Measurements from ENCODE around the gene XYLT1.
"Not testable (repeated sequence)": the region's sequence is repeated elsewhere in the genome, so short reads cannot be mapped to it uniquely, and the experiment has no call there.

Gene XYLT1

GRCh38 chr16:17306211-17306610 is 164.5 kb downstream of the XYLT1 start:
- DNase-seq (ENCODE audit: low read depth), result not testable (repeated sequence)

- no peak for DNase-seq (ENCODE audit: low read depth)
These were observed 165.1 kb downstream of the XYLT1 start for GRCh38 chr16:17305694-17306093.

DNA sequence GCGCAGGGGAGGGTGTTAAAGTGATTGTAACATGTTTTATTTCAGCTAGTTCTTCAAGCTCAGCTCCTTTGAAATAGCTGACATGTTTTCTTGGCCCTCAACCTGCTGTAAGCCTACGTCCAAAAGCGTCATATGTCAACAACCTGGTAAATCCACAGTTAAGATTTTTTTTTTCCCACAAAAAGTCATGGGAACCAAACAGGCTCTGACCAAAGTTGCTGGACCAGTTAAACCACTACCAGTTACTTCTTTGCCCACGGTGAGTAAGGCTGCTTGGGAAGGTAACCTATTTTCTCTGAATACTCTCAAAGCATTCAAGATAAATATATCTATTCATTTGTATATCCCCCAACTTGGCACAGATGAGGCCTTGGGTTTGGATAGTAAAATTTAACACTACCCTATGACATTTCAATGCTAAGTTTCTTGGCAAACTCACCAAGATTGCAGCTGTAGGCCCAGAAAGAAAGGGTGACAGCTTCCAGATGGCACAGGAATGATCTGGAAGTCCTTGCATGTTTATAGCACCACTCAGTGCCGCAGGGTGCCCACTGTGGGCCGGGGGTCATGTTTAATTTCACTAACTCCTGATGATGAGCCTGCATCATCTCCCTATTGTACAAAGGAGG is 166.2 kb downstream of the XYLT1 start:
- no peak for DNase-seq (ENCODE audit: low read depth)

DNA sequence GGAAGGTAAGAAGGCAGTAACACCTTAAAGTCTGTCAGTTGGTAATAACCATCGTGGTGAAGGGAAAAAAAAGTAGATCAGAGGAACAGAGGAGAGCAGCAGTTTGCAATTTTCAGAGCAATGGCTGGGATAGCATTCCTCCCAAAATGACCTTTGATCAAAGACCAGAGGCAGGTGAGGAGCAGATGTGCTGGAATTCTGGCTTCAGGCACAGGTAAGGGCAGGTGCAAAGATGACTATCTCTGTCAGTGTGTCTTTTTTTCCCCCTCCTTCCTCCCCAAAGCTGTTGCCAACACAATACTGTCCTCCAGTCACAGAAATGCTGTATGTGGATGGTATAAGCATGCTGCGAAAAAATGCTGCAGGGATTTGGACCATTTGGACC is 166.7 kb downstream of the XYLT1 start:
- no peak for DNase-seq (ENCODE audit: low read depth)

GRCh38 chr16:17303101-17303500 is 167.7 kb downstream of the XYLT1 start:
- DNase-seq (ENCODE audit: low read depth), result no peak

GRCh38 chr16:17302620-17303019 is 168.1 kb downstream of the XYLT1 start:
- DNase-seq (ENCODE audit: low read depth), result no peak

GRCh38 chr16:17302214-17302613 is 168.5 kb downstream of the XYLT1 start:
- no peak for DNase-seq (ENCODE audit: low read depth)

DNA sequence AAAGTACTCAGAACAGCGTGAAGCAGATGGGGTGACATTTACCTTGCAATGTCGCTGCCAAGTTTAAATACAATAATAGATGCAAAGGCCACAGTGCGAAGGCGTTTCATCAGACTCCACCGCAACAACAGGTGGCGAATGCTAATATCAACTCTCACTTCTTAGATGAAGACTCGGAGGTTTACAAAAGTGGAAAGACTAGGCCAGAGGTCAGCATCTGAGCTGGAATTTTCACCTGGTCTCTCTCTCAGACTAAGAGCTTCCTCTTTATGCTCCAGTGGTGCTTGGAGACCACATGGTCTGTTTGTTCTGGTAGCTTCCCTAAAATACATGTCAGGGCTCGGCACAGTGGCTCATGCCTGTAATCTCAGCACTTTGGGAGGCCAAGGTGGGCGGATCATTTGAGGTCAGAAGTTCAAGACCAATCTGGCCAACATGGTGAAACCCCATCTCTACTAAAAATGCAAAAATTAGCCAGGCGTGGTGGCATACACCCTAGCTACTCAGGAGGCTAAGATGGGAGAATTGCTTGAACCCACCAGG is 169.1 kb downstream of the XYLT1 start:
- no peak for DNase-seq (ENCODE audit: low read depth)

- no peak for DNase-seq (ENCODE audit: low read depth)
These were observed 169.6 kb downstream of the XYLT1 start for GRCh38 chr16:17301184-17301583.

DNA sequence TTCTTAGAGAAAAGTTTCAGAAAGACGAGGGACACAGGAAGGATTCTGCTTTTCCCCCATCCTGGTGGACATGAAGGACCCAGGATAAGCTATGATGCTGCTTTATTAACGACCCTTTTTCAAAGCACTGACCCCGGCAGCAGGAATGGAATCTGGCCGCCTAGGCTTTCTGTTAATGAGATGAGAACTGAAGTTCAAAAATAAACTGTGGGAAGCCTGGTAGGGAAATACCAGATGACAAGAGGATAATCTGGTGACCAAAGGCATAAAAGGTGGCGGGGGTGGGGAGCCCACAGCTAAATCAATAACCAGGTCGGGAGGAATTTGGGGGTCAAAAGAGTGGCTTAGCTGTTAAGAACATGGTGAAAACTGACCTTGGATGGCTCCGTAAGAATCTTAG is 171.0 kb downstream of the XYLT1 start:
- no peak for DNase-seq (ENCODE audit: low read depth)

GRCh38 chr16:17298238-17298637 is 172.5 kb downstream of the XYLT1 start:
- DNase-seq (ENCODE audit: low read depth), result no peak

GRCh38 chr16:17296431-17296830 is 174.3 kb downstream of the XYLT1 start:
- no peak for DNase-seq (ENCODE audit: low read depth)

GRCh38 chr16:17295948-17296347 is 174.8 kb downstream of the XYLT1 start:
- DNase-seq (ENCODE audit: low read depth), result no peak

GRCh38 chr16:17294856-17295255 is 175.9 kb downstream of the XYLT1 start:
- DNase-seq (ENCODE audit: low read depth), result no peak

DNA sequence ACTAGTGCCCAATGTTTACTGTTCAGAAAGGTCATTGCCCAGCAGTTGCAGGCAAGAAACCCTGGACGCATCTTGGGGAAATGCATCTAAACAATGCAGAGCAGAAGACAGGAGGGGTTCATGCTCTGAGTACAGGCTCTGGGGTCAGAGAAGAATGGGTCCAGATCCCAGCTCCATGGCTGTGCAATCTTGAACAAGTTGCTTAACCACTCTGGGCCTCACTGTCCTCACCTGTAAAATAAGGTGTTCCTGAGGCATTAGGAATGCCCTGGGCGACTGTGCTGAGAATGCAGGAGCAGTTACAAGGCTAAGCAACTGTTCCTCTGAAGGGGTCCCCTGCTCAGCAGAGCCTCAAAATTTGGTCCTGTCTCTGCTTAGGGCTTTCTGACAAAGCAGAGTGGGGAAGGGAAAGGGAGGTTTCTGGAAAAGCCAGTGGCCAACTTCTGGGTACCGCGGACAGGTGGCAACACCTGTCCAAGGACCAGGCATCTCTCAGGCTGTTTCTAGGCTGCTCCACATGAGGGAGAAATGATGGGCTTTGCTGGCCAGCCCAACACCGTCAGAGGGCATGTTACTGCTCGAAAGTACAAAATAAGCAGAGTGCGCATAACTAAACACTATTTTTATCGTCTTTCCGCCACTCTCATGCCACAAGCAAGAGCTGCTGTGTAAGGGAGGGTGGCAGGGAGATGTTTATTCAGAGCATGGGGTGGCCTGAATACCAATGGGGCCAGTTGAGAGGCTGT is 176.8 kb downstream of the XYLT1 start:
- no peak for DNase-seq (ENCODE audit: low read depth)

DNA sequence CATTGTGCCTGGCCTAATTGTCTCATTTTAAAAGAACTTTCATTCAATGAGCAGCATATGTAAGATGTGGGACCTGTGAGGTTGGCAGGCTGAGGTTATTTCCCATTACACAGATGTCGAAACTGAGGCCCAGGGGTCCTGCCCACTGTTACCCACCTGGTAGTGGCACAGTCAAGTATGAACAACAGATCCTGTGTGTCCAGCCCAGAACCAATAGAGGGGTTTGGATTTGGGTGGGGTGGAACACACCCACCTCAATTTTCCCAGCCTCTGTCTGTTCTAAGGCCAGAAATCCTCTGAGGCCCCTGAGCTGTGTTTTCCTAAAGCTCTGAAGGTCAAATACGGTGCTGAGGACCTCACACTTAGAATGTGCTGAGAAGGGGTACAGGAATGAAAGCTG is 179.5 kb downstream of the XYLT1 start:
- no peak for DNase-seq (ENCODE audit: low read depth)

GRCh38 chr16:17289674-17290635 is 180.8 kb downstream of the XYLT1 start:
- no peak for DNase-seq (ENCODE audit: low read depth)

DNA sequence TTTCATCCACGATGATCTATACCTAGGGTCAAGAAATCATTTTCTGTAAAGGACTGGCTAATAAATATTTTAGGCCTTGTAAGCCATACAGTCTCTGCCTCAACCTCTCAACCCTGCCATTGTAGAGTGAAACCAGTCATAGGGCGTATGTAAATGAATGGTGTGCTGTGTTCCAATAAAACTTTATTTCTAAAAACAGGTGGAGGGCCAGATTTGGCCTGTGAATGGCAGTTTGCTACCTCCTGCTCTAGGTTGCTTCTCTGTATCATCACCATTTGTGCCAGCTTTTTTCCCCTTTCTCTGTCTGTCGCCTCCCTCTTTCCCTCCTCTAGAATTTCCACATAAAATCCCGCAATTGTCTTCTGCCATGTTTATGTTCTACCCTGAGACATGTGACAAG is 181.7 kb downstream of the XYLT1 start:
- no peak for DNase-seq (ENCODE audit: low read depth)

GRCh38 chr16:17287166-17287800 is 183.5 kb downstream of the XYLT1 start:
- no peak for DNase-seq (ENCODE audit: low read depth)

DNA sequence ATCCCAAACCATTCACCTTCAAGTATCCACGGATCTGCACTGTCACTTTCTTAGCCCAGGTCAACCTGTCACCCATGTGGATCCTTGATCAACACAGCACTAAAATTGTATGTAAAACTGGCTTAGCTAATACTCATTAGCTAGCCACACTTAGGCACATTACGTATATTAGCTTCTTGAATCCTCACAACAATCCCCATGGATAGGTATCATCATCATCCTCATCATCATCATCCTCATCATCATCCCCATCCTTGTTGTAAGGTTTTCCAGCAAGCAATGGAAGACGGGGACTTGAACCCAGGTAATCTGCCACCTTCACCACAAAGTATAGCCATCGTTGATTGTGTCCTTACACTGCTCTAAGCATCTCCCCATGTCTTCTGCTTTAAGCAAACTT is 184.3 kb downstream of the XYLT1 start:
- DNase-seq (ENCODE audit: low read depth), result no peak

DNA sequence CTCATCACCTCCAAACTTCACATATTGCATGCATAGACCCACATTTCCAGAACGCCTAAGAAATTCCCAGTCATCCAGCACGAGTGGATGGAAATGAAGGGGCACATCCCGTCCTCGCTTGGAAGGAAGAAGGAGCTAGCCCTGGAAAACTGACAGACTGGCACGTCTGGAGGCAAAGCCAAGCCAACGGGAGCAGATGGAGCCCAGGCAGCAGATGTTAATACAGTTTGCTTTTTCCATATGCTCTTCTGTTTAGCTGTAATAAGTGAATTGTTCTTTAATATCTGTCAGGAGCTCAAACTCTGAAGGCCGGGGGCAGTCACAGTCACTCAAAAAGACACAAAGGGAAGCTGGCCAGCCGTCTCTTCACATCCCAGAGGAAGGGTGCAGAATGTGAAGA is 187.7 kb downstream of the XYLT1 start:
- no peak for DNase-seq (ENCODE audit: low read depth)

GRCh38 chr16:17282247-17282646 is 188.5 kb downstream of the XYLT1 start:
- DNase-seq (ENCODE audit: low read depth), result no peak

Measured in stimulated activated CD8-positive, alpha-beta memory T cell treated with anti-CD3 and anti-CD28 coated beads, Interleukin-15, amount 100 ng/mL, for 24 hours (primary cell).